UCSD-AML1 (cell line): Measurements from ENCODE around the gene ZNF587B.
"Not testable (repeated sequence)": the region's sequence is repeated elsewhere in the genome, so short reads cannot be mapped to it uniquely, and the experiment has no call there.

ENCODE experiments used
- DNase-seq: peaks from one replicate; lab custom pipeline; 2025; ENCODE audit not compliant: unreplicated experiment; lab: John Stamatoyannopoulos, UW

Gene ZNF587B

DNA sequence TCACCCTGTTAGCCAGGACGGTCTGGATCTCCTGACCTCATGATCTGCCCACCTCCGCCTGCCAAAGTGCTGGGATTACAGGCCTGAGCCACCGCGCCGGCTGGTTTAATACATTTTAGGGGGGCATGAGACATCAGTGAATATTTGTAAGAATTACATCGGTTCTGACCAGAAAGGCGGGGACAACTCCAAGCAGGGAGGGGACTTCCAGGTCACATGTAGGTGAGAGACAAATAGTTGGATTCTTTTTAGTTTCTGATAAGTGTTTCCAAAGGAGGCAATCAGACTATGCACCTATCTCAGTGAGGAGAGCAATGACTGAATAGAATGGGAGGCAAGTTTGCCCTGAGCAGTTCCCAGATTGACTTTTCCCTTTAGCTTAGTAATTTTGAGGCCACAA, 11.7 kb upstream of the ZNF587B start:
- DNase-seq: no peak

DNA sequence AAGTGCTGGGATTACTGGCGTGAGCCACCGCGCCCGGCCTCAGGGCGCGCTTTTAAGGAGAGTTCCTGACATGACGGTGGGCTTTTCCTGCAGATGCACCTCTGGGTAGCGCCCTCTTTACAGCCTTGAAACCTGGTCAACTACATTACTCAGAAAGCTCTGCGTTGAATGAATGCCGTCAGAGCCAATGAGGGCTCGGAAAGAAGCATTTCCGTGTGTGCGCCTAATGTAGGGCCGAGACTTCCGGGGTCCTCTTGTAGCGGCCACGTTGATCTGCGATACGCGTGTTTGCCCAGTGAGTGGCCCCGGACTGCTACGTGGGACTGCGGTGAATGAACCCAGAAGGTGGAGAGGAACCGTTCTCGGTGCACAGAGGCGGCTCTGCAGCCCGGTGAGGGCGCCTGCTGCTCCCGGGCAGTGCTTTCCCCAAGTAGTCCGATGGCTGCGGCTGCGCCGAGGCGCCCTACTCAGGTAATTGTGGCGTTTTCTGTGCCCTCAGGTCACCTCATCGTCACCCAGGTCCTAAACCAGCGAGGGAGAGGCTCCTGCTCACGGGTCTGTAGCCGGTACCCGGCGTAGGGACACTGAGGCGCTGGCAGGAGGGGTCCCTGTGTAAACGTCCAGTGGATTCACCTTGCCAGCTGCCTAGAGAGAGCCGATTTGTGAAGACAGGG, 10.5 kb upstream of the ZNF587B start:
- DNase-seq: peak; percentile 78

DNA sequence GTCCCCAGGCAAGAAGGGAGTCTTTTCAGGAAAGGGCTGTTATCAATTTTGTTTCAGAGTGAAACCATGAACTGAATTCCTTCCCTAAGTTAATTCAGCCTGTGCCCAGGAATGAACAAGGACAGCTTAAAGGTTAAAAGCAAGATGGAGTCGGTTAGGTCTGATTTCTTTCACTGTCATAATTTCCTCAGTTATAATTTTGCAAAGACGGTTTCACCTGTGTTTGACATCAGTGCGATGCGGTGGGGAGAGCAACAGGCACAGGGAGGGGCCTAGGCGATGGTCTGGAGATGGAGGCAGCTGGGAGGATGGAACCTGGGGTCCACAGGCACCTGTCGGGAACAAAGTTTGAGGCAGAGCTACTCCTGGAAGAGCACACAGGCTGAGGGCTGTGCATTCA, 9.5 kb upstream of the ZNF587B start:
- DNase-seq: no peak

DNA sequence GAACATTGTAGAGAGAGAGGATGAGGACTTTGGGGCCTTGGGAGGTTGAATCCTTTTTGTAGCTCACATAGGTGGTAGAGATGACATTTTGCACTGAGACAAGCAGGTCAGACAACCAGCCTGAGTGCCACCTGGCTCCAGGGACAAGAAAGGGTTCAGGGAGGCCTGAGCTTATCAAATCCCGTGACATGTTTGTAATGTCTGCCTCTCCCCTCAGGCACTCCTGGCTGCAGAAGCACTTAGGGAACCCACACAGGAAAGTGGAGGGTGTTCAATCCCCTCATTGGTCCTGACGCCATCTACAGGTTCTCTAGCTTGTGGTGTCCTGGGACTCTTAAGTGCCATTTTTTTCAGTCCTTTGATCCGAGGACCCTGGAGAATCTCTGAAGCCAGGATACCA, 9.0 kb upstream of the ZNF587B start:
- DNase-seq: not testable (repeated sequence)

DNA sequence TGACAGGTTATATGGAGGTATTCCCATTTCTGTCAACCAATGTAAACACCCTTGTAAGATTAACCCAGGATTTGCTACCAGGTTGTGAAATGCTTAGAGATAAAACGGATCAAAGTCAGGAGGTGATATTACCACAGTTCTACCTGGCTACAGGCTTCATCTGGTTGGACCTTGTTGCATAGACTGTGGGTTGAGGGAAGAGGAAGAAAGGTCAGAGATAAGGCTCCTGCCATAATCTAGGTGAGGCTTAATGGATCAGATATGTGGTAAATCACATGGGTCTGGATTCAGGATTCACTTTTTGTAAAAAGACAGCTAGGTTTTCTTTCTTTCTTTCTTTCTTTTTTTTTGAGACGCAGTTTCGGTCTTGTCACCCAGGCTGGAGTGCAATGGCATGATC, 8.6 kb upstream of the ZNF587B start:
- not testable (repeated sequence) for DNase-seq

DNA sequence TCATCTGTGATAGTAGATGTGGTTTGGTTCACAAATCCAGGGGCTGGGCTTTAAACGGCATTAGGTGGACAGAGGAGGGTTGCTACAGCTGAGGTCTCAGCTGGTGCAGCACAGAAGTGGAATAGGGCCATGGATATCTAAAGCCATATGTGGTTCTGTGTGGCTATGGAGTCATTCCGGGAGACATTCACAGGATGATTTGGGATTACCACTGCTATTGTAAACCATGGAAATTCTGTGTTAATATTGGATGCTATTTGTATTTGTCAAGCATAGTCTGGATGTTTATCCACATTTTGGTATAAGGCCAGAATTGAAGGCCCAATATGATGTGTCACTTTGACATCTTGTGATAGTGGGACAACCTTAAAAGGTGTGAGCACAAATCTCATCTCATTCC, 6.9 kb upstream of the ZNF587B start:
- DNase-seq: not testable (repeated sequence)

DNA sequence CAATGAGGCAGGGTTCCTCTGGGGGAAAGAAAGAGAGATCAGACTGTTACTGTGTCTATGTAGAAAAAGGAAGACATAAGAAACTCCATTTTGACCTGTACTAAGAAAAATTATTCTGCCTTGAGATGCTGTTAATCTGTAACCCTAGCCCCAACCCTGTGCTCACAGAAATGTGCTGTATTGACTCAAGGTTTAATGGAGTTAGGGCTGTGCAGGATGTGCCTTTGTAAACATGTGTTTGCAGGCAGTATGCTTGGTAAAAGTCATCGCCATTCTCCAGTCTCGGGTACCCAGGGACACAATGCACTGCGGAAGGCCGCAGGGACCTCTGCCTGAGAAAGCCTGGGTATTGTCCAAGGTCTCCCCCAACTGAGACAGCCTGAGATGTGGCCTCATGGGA, 6.5 kb upstream of the ZNF587B start:
- not testable (repeated sequence) for DNase-seq

DNA sequence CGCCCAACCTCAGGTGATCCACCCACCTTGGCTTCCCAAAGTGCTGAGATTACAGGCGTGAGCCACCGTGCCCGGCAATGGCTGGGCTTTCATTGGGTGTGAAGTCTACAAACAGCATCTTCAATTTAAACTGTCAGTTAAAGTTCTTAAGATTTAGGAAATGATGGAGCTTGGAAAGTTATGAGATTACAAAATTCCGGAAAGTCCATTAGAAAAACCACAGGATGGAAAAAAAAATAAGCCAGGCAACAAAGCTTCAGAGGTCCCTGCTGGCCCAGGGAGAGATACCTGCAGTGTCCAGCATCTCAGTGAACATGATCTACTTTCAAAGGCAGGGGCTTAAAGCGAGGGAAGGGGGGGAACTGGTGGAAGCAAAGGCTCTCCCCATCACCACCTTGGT, 4.6 kb upstream of the ZNF587B start:
- no peak for DNase-seq

DNA sequence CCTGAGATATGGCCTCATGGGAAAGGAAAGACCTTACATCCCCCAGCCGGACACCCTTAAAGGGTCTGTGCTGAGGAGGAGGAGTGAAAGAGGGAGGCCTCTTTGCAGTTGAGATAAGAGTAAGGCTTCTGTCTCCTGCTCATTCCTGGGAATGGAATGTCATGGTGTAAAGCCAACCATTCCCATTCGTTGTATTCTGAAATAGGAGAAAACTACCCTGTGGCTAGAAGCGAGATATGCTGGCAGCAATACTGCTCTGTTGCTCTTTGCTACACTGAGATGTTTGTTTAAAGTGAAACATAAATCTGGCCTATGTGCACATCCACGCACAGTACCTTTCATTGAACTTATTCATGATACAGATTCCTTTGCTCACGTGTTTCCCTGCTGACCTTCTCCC, 783 bp upstream of the ZNF587B start:
- DNase-seq: no peak

DNA sequence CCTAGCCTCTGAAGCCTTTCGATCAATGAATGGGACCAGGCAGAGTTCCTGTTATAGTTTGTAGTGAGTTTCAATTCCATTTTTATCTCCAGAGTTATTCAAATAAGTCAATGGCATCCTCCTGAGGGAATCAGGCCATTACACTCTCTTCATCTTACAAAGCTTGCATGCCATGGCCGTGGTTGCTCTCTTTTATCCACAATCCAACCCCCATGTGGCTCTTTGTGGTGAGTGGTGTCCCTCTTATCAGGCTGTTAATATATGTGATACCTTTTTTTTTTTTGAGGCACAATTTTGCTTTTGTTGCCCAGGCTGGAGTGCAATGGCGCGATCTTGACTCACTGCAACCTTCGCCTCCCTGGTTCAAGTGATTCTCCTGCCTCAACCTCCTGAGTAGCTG, 6.9 kb downstream of the ZNF587B start:
- not testable (repeated sequence) for DNase-seq

DNA sequence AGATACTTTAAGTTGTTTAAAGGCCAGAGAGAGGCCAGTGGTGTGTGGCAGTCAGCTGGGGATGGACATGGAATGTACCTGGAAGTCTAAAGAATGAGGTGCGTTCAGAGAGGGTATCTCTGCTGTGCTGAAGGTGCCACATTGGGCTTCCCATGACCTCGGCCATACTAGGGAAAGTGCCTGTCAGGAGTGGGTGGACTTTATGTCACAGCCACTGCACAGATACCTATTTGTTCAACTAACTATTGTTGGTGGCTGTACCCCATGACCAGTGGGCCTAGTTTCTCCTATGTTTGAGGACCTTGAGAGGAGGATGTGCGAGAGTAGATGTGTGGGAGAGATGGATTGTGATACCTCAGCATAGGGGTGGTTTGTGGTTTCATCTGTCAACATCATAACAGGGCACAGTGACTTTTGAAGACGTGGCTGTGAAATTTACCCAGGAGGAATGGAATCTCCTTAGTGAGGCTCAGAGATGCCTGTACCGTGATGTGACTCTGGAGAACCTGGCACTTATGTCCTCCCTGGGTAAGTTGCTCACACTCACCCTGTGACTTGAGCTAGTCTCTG, 8.6 kb downstream of the ZNF587B start:
- not testable (repeated sequence) for DNase-seq

DNA sequence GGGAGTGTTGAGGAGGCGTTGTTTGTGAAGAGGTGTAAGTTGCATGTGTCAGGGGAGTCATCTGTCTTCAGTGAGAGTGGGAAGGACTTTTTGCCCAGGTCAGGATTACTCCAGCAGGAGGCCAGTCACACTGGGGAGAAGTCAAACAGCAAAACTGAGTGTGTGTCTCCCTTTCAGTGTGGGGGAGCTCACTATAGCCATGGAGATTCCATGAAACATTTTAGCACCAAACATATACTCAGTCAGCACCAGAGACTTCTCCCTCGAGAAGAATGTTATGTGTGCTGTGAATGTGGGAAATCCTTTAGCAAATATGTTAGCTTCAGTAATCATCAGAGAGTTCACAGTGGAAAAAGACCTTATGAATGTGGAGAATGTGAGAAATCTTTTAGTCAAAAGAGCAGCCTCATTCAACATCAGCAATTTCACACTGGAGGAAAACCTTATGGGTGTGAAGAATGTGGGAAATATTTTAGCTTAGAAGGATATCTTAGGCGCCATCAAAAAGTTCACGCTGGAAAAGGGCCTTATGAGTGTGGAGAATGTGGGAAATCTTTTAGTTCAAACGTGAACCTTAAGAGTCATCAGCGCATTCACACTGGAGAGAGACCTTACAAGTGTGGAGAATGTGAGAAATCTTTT, 11.1 kb downstream of the ZNF587B start:
- DNase-seq: no peak

DNA sequence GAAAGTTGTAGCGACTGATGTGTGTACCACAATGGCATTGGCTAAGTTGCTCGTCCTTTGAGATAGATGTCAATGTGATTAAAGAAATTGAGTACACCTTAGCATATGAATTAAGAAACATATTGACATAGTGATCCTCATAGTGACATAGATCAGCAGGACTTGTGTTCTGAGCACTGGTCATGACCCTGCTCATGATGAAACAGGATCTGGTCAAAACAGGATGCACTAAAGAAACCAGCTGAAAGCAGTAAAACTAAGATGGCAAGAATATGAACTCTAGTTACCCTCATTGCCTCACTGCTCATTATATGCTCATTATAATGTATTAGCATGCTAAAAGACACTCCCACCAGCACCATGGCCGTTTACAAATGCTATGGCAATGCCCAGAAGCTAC, 17.1 kb downstream of the ZNF587B start:
- not testable (repeated sequence) for DNase-seq

DNA sequence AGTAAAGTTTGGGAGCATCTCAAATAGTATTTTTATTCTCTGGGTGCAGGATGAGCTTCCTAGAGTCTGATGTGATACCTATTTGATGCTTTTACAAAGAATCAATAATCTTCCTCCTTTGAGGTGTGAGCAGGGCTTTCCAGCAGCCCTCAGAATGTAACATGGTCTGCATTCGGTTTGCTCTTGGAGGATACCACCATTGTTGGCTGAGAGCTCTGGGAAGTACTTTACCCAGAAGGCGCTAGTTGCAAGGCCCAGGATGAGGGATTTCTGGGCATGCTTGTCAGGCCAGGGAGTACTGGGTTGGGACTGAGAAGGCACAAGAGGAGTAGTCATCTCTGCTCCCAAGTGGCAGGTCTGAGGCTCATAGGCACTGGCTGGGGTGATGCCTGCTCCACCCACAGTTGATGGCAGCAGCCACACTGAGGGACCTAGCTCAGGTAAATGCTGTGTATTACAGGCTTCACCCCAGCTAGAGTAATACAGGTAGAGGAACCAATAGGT, 19.1 kb downstream of the ZNF587B start:
- DNase-seq: peak; percentile 33

DNA sequence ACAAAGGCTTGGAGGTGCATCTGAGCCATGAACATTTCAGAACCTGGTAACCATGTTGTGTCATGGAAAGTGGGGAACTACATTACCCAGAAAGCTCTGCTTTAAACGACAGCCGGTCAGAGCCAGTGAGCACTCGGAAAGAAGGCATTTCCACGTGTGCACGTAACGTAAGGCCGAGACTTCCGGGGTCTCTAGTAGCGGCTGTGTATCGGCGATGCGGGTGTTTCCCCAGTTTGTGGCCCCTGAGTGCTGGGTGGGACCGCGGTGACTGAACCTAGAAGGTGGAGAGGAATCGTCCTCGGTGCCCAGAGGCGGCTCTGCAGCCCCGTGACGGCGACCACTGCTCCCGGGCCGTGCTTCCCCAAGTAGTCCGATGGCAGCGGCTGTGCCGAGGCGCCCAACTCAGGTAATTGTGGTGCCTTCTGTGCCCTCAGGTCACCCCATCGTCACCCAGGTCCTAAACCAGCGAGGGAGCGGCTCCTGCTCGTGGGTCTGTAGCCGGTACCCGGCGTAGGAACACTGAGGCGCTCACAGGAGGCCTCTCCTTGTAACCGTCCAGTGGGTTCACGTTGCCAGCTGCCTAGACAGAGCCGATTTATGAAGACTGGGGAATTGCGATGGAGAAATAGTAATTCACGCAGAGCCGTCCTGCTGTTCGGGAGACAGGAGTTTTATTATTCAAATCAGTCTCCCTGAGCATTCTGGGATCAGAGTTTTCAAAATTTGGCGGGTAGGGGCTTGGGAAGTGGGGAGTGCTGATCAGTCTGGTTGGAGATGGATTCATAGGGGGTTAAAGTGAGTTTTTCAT, 19.8 kb downstream of the ZNF587B start, which contains the start of gene ZNF587:
TSS of gene ZNF587 (plus strand) at position 194 of the 808 bp plus-strand sequence. CDS start at position 374, 180 bp downstream.
- peak; percentile 65 for DNase-seq

DNA sequence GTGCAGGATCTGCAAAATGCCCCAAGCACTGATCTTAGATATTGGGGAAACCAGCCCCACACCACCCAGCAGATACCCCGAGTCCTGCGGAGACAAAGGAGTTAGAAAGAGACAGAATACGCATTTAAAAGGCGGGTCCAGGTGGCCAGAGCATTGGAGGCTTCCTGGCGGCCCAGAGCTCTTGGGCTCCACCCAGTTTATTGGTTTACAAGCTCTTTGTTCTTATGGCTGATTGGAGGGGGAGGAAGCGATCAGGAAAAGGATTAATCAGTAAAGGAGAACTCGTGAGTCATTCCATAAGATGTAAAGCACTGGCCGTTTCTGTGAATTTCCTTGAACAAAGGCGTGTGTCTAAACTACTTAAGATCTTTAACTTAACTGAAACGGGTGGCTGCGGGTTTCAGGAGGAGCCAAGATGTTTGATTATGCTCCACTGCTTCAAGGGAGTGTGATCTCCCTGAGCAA, 20.5 kb downstream of the ZNF587B start:
- no peak for DNase-seq

DNA sequence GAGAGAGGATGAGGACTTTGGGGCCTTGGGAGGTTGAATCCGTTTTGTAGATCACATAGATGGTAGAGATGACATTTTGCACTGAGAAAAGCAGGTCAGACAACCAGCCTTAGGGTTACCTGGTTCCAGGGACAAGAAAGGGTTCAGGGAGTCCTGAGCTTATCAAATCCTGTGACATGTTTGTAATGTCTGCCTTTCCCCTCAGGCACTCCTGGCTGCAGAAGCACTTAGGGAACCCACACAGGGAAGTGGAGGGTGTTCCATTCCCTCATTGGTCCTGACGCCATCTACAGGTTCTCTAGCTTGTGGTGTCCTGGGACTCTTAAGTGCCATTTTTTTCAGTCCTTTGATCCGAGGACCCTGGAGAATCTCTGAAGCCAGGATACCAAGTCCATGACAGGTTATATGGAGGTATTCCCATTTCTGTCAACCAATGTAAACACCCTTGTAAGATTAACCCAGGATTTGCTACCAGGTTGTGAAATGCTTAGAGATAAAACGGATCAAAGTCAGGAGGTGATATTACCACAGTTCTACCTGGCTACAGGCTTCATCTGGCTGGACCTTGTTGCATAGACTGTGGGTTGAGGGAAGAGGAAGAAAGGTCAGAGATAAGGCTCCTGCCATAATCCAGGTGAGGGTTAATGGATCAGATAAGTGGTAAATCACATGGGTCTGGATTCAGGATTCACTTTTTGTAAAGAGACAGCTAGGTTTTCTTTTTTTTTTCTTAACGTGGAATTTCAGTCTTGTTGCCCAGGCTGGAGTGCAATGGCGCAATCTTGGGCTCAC, 21.9 kb downstream of the ZNF587B start:
- not testable (repeated sequence) for DNase-seq

DNA sequence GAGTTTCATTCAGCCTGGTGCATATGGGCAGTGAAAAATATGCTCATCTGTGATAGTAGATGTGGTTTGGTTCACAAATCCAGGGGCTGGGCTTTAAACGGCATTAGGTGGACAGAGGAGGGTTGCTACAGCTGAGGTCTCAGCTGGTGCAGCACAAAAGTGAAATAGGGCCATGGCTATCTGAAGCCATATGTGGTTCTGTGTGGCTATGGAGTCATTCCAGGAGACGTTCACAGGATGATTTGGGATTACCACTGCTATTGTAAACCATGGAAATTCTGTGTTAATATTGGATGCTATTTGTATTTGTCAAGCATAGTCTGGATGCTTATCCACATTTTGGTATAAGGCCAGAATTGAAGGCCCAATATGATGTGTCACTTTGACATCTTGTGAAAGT, 24.0 kb downstream of the ZNF587B start:
- not testable (repeated sequence) for DNase-seq

DNA sequence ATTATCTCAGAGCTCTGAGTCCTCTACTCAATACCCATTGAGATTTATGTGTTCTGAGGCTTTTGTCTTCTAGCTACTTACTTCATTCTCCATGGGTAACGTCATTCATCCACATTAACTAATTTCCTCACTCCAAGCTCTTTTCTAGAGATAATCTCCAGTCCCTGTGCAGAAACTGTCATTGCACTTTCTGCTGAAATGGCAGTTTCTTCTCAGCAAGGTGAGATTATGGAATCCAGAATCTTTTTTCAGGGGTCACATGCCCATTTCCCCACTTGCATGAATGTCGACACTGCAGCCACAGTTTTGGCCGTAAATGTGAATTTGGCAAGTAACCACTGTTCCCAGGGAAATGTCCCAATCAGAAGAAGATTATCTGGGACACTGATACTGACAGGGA, 32.3 kb downstream of the ZNF587B start:
- not testable (repeated sequence) for DNase-seq

DNA sequence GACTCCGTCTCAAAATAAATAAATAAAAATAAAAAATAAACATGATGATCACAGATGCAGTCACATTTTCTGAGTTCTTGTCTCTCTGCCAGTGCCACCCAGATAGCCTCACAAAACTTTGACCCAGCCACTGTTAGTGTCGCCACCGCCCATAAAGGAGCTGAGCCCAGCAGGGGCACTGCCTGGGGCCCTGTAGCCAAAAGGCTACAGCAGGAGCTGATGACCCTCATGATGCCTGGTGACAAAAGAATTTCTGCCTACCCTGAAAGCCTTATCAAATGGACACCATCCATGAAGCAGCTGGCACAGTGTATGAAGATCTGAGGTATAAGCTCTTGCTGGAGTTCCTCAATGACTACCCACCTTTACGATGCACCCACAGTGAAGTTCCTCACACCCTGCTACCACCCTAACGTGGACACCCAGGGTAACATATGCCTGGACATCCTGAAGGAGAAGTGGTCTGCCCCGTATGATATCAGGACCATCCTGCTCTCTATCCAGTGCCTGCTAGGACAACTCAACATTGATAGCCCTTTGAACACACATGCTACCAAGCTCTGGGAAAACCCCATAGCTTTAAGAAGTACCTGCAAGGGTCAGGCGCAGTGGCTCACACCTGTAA, 37.9 kb downstream of the ZNF587B start:
- no peak for DNase-seq
